GM18951 (cell line): ENCODE data around the gene EEF1B2.
"Not testable (repeated sequence)": the region's sequence is repeated elsewhere in the genome, so short reads cannot be mapped to it uniquely, and the experiment has no call there.

Experiments
- POLR2A ChIP-seq: IDR thresholded peaks from 4 replicates; pipeline ENCODE4 v1.6.1; 2011; ENCODE audit warnings: mild to moderate bottlenecking; ENCODE audit not compliant: insufficient read length, insufficient read depth; ENCODE audit errors: extremely low read depth
- in situ Hi-C: fragments of 300-500 bp; cut with MboI; formaldehyde crosslinking; loops from one replicate; pipeline ENCODE4 v1.12.0; 2022; ENCODE audit warnings: low sequenced_read_pairs, mixed read lengths, inconsistent platforms; ENCODE audit not compliant: unreplicated experiment

EEF1B2 gene

GRCh38 chr2:206189691-206190090 lies 30.0 kb downstream of the EEF1B2 start:
- in situ Hi-C loops = no loop called here
- TF ChIP-seq POLR2A = no peak

GRCh38 chr2:206190111-206190510 lies 30.4 kb downstream of the EEF1B2 start:
- TF ChIP-seq POLR2A = no peak

GRCh38 chr2:206190689-206191088 lies 31.0 kb downstream of the EEF1B2 start:
- in situ Hi-C loops = no loop called here
- TF ChIP-seq POLR2A = no peak

More at GRCh38 chr2:206190111-206190510, 30.4 kb downstream of the EEF1B2 start:
- in situ Hi-C loops = no loop called here

GRCh38 chr2:206192157-206192556 lies 32.5 kb downstream of the EEF1B2 start:
- TF ChIP-seq POLR2A = no peak
- in situ Hi-C loops = no loop called here

- in situ Hi-C loops = no loop called here
- TF ChIP-seq POLR2A = no peak
Measured at GRCh38 chr2:206193671-206194357, 34.1 kb downstream of the EEF1B2 start.

GRCh38 chr2:206198677-206199076 lies 39.0 kb downstream of the EEF1B2 start:
- in situ Hi-C loops = no loop called here
- no peak for TF ChIP-seq POLR2A

GRCh38 chr2:206201075-206201848 lies 41.6 kb downstream of the EEF1B2 start:
- no peak for TF ChIP-seq POLR2A
- in situ Hi-C loops = no loop called here

- in situ Hi-C loops = no loop called here
Measured at GRCh38 chr2:206202446-206202845, 42.8 kb downstream of the EEF1B2 start.

GRCh38 chr2:206203331-206203730 lies 43.6 kb downstream of the EEF1B2 start:
- no peak for TF ChIP-seq POLR2A
- in situ Hi-C loops = no loop called here

More at GRCh38 chr2:206202446-206202845, 42.8 kb downstream of the EEF1B2 start:
- no peak for TF ChIP-seq POLR2A

- in situ Hi-C loops = no loop called here
- no peak for TF ChIP-seq POLR2A
Measured at GRCh38 chr2:206204710-206205109, 45.0 kb downstream of the EEF1B2 start.

- in situ Hi-C loops = not testable (repeated sequence)
Measured at GRCh38 chr2:206207316-206207715, 47.6 kb downstream of the EEF1B2 start.

- in situ Hi-C loops = no loop called here
- no peak for TF ChIP-seq POLR2A
Measured at GRCh38 chr2:206208900-206209299, 49.2 kb downstream of the EEF1B2 start.

- TF ChIP-seq POLR2A = no peak
- in situ Hi-C loops = no loop called here
Measured at GRCh38 chr2:206211657-206212255, 52.1 kb downstream of the EEF1B2 start.
